Activated CD4-positive, alpha-beta T cell treated with anti-CD3 and anti-CD28 coated beads for 24 hours (primary cell): ENCODE measurements around the gene HOXD13.

Experiments used
- DNase-seq, 2 donors: peaks; one replicate each; pipeline ENCODE4 v3.0.0-alpha.2; 2020; ENCODE audit warnings: low read depth in 2 of 2

Gene HOXD13

GRCh38 chr2:176092270-176093144 is at the start of gene HOXD13:
TSS of gene HOXD13 (plus strand) at chr2:176092721. CDS start at chr2:176092891, 170 bp downstream.
- no peak for DNase-seq

GRCh38 chr2:176056406-176056805 is 36.1 kb upstream of the HOXD13 start:
- DNase-seq = no peak

- DNase-seq = no peak
Observed at GRCh38 chr2:176063958-176064357, 28.6 kb upstream of the HOXD13 start.

- DNase-seq = no peak
Observed at GRCh38 chr2:176066645-176067588, 25.6 kb upstream of the HOXD13 start.

- no peak for DNase-seq
Observed at GRCh38 chr2:176067589-176068418, 24.7 kb upstream of the HOXD13 start.

GRCh38 chr2:176068419-176068832 is 24.1 kb upstream of the HOXD13 start:
- DNase-seq = no peak

- DNase-seq = no peak
Observed at GRCh38 chr2:176071330-176072291, 20.9 kb upstream of the HOXD13 start.

GRCh38 chr2:176072292-176072669 is 20.2 kb upstream of the HOXD13 start:
- DNase-seq = no peak

GRCh38 chr2:176072951-176073904 is 19.3 kb upstream of the HOXD13 start:
- DNase-seq = no peak

GRCh38 chr2:176074919-176075425 is 17.5 kb upstream of the HOXD13 start:
- no peak for DNase-seq

- DNase-seq = no peak
Observed at GRCh38 chr2:176075481-176075880, 17.0 kb upstream of the HOXD13 start.

GRCh38 chr2:176076063-176076462 is 16.5 kb upstream of the HOXD13 start:
- no peak for DNase-seq

- DNase-seq = no peak
Observed at GRCh38 chr2:176076796-176077195, 15.7 kb upstream of the HOXD13 start.

GRCh38 chr2:176078541-176079284 is 13.8 kb upstream of the HOXD13 start:
- DNase-seq = no peak

GRCh38 chr2:176079285-176079830 is 13.2 kb upstream of the HOXD13 start:
- DNase-seq = no peak

- DNase-seq = no peak
Observed at GRCh38 chr2:176079831-176080539, 12.5 kb upstream of the HOXD13 start.
